Measurements from ENCODE around the gene DNAJB8. TPM values are rescaled to one million over a fixed set of nuclear protein-coding genes. Genes with fewer than 3 reads are reported as not detected.

The DNAJB8 gene
- total RNA-seq, 1 donor: not detected

- H3K9me3 ChIP-seq (ENCODE audit: low read depth, low read length): no peaks in the 10 kb centered on the region
- H3K4me3 ChIP-seq (ENCODE audit: insufficient read depth, low read length): no peak overlapping the region
- no peak for TF ChIP-seq CTCF (IDR thresholded peaks at IDR 0.05; ENCODE audit: extremely low read depth, low read depth, low read length)
- peaks cover 47% of the 10 kb centered on the region for H3K27me3 ChIP-seq (ENCODE audit: insufficient read depth, low read length)
- no peak overlapping the region for H2AFZ ChIP-seq (ENCODE audit: low read length)
- H3K27ac ChIP-seq (ENCODE audit: low read depth, low read length): no peak overlapping the region
- DNase-seq (ENCODE audit: insufficient read length, low spot score, missing footprints): no peak
- H3K4me2 ChIP-seq (ENCODE audit: insufficient read depth, low read length): no peak overlapping the region
- no peaks in the 10 kb centered on the region for H3K36me3 ChIP-seq (ENCODE audit: insufficient read depth, low read length)
- H3K79me2 ChIP-seq (ENCODE audit: insufficient read depth, low read length): no peaks in the 10 kb centered on the region
- H4K20me1 ChIP-seq (ENCODE audit: insufficient read depth, low read length): no peaks in the 10 kb centered on the region
- H3K4me1 ChIP-seq (ENCODE audit: insufficient read depth, low read length): no peaks in the 10 kb centered on the region
These were observed 4.4 kb upstream of the DNAJB8 start for GRCh38 chr3:128471110-128471509.

- Histone ChIP-seq H3K4me1 (ENCODE audit: insufficient read depth, low read length) (no peaks in the 10 kb centered on the region), H3K79me2 (ENCODE audit: insufficient read depth, low read length) (no peaks in the 10 kb centered on the region), H3K36me3 (ENCODE audit: insufficient read depth, low read length) (no peaks in the 10 kb centered on the region), H3K27me3 (ENCODE audit: insufficient read depth, low read length) (peaks cover 46% of the 10 kb centered on the region), H3K9me3 (ENCODE audit: low read depth, low read length) (no peaks in the 10 kb centered on the region), H3K27ac (ENCODE audit: low read depth, low read length) (no peak overlapping the region), H4K20me1 (ENCODE audit: insufficient read depth, low read length) (no peaks in the 10 kb centered on the region), H2AFZ (ENCODE audit: low read length) (no peak overlapping the region), H3K4me2 (ENCODE audit: insufficient read depth, low read length) (no peak overlapping the region), H3K4me3 (ENCODE audit: insufficient read depth, low read length) (no peak overlapping the region)
- no peak for DNase-seq (ENCODE audit: insufficient read length, low spot score, missing footprints)
- TF ChIP-seq CTCF (IDR thresholded peaks at IDR 0.05; ENCODE audit: extremely low read depth, low read depth, low read length): no peak
These were observed 3.6 kb upstream of the DNAJB8 start for GRCh38 chr3:128470134-128470899.

- Histone ChIP-seq H3K36me3 (ENCODE audit: insufficient read depth, low read length) (no peaks in the 10 kb centered on the region), H3K79me2 (ENCODE audit: insufficient read depth, low read length) (no peaks in the 10 kb centered on the region), H4K20me1 (ENCODE audit: insufficient read depth, low read length) (no peaks in the 10 kb centered on the region), H3K4me1 (ENCODE audit: insufficient read depth, low read length) (no peaks in the 10 kb centered on the region), H3K9me3 (ENCODE audit: low read depth, low read length) (no peaks in the 10 kb centered on the region), H3K27ac (ENCODE audit: low read depth, low read length) (no peak overlapping the region), H2AFZ (ENCODE audit: low read length) (no peak overlapping the region), H3K4me3 (ENCODE audit: insufficient read depth, low read length) (no peak overlapping the region), H3K4me2 (ENCODE audit: insufficient read depth, low read length) (no peak overlapping the region), H3K27me3 (ENCODE audit: insufficient read depth, low read length) (peaks cover 48% of the 10 kb centered on the region)
- no peak for TF ChIP-seq CTCF (IDR thresholded peaks at IDR 0.05; ENCODE audit: extremely low read depth, low read depth, low read length)
- no peak for DNase-seq (ENCODE audit: insufficient read length, low spot score, missing footprints)
These were observed 2.9 kb upstream of the DNAJB8 start for GRCh38 chr3:128469556-128469955.

GRCh38 chr3:128468791-128469527 lies 2.3 kb upstream of the DNAJB8 start:
- no peak overlapping the region for H2AFZ ChIP-seq (ENCODE audit: low read length)
- H3K27me3 ChIP-seq (ENCODE audit: insufficient read depth, low read length): peaks cover 48% of the 10 kb centered on the region

More at GRCh38 chr3:128468791-128469527, 2.3 kb upstream of the DNAJB8 start:
- peak; percentile 74 for DNase-seq (ENCODE audit: insufficient read length, low spot score, missing footprints)
- H3K4me2 ChIP-seq (ENCODE audit: insufficient read depth, low read length): no peak overlapping the region
- no peak for TF ChIP-seq CTCF (IDR thresholded peaks at IDR 0.05; ENCODE audit: extremely low read depth, low read depth, low read length)
- H3K4me1 ChIP-seq (ENCODE audit: insufficient read depth, low read length): no peaks in the 10 kb centered on the region
- H4K20me1 ChIP-seq (ENCODE audit: insufficient read depth, low read length): no peaks in the 10 kb centered on the region
- no peak overlapping the region for H3K27ac ChIP-seq (ENCODE audit: low read depth, low read length)
- no peaks in the 10 kb centered on the region for H3K36me3 ChIP-seq (ENCODE audit: insufficient read depth, low read length)
- no peak overlapping the region for H3K4me3 ChIP-seq (ENCODE audit: insufficient read depth, low read length)
- H3K79me2 ChIP-seq (ENCODE audit: insufficient read depth, low read length): no peaks in the 10 kb centered on the region
- no peaks in the 10 kb centered on the region for H3K9me3 ChIP-seq (ENCODE audit: low read depth, low read length)
